Lower lobe of right lung (tissue), 2 donors: ENCODE results near the gene OGDH. TPM values are rescaled to one million over a fixed set of nuclear protein-coding genes. Genes with fewer than 3 reads are reported as not detected.

Experiments
- ATAC-seq, 2 donors: fragments of 200-7000 bp; cut with Tn5 transposase; one replicate each; pipeline ENCODE4 v1.9.1; 2020 to 2022; ENCODE audit warnings: mild to moderate bottlenecking in 2 of 2, moderate library complexity in 2 of 2
- DNase-seq: peaks from one replicate; pipeline ENCODE4 v3.0.0-alpha.2; 2020
- H3K27ac ChIP-seq: fragments of 200-600 bp; one replicate; pipeline ENCODE4 v1.8.0; 2022
- H3K27me3 ChIP-seq: fragments of 200-600 bp; one replicate; pipeline ENCODE4 v1.8.0; 2022; ENCODE audit warnings: low read depth
- H3K36me3 ChIP-seq: fragments of 200-600 bp; one replicate; pipeline ENCODE4 v1.8.0; 2022; ENCODE audit warnings: mild to moderate bottlenecking
- H3K4me1 ChIP-seq: fragments of 200-600 bp; one replicate; pipeline ENCODE4 v1.8.0; 2022
- H3K4me3 ChIP-seq: fragments of 200-600 bp; one replicate; pipeline ENCODE4 v1.8.0; 2022; ENCODE audit warnings: mild to moderate bottlenecking
- H3K9me3 ChIP-seq: fragments of 200-600 bp; one replicate; pipeline ENCODE4 v1.8.0; 2022
- CTCF ChIP-seq: fragments of 200-600 bp; IDR thresholded peaks from one replicate; pipeline ENCODE4 v1.8.0; 2022; ENCODE audit warnings: antibody characterized with exemption, mild to moderate bottlenecking
- intact Hi-C: fragments of 100-400 bp; cut with DNase I; formaldehyde crosslinking; loops from one replicate; pipeline ENCODE4 v1.11.0; 2022
- total RNA-seq: library from RNA; stranded (reverse); fragmentation: NEBNext Ultra II Directional; extraction: Animal tissue kit (Norgen Biotek cat#: 25700); gene quantifications from one replicate; pipeline ENCODE4 v1.2.1, GENCODE V29; 2021
- donor health status: DM: no; HTN: yes; CAD: no; lungs with severe emphysema.

The OGDH gene
- total RNA-seq, 1 donor from 2014 or later: 132 TPM

GRCh38 chr7:44757739-44758138, 151.3 kb downstream of the OGDH start:
- Histone ChIP-seq H3K9me3 (no peaks in the 10 kb centered on the region), H3K4me3 (no peak overlapping the region), H3K27me3 (no peaks in the 10 kb centered on the region), H3K4me1 (peaks cover 42% of the 10 kb centered on the region), H3K27ac (no peak overlapping the region), H3K36me3 (peaks cover 67% of the 10 kb centered on the region)
- DNase-seq (no peak), ATAC-seq (no peak)
- no peak for TF ChIP-seq CTCF
- intact Hi-C loops: no loop called here

Other genes with a start within 250 kb of the OGDH start
- gene NUDCD3, start 116.0 kb upstream of the OGDH start, total RNA-seq: 87.6 TPM
- gene NPC1L1, start 65.3 kb upstream of the OGDH start, total RNA-seq: 0.21 TPM
- gene DDX56, start 32.7 kb upstream of the OGDH start, total RNA-seq: 45.8 TPM
- 71.9 TPM for gene TMED4, start 24.4 kb upstream of the OGDH start, total RNA-seq
- 97.9 TPM for gene ZMIZ2, start 142.2 kb downstream of the OGDH start, total RNA-seq
- gene PPIA, start 190.1 kb downstream of the OGDH start, total RNA-seq: 964 TPM
- 139 TPM for gene H2AZ2, start 241.5 kb downstream of the OGDH start, total RNA-seq